KOPT-K1 (cell line): ENCODE results near the gene LSR.

ENCODE experiments used
- H3K27ac ChIP-seq: fragments of 200-600 bp; sonication (generic); 2 replicates; pipeline ENCODE4 v1.5.1; 2016; ENCODE audit warnings: antibody characterized with exemption, mild to moderate bottlenecking, low read depth, low read length; ENCODE audit not compliant: poor library complexity, severe bottlenecking
- H3K36me3 ChIP-seq: fragments of 200-600 bp; sonication (generic); 2 replicates; pipeline ENCODE4 v1.5.1; 2017; ENCODE audit warnings: antibody characterized with exemption, mild to moderate bottlenecking, low read length, moderate library complexity; ENCODE audit not compliant: insufficient read depth
- H3K9me3 ChIP-seq: fragments of 200-600 bp; sonication (generic); 2 replicates; pipeline ENCODE4 v1.5.1; 2017; ENCODE audit warnings: antibody characterized with exemption, low read length, mild to moderate bottlenecking; ENCODE audit not compliant: insufficient read depth, poor library complexity, severe bottlenecking

LSR gene

GRCh38 chr19:35316560-35316959, 67.8 kb downstream of the LSR start:
- H3K36me3 ChIP-seq, result no peaks in the 10 kb centered on the region
- H3K27ac ChIP-seq, result no peak overlapping the region
- no peaks in the 10 kb centered on the region for H3K9me3 ChIP-seq
